Testis (tissue), 3 donors: Measurements from ENCODE around the gene GALNT9. TPM values are rescaled to one million over a fixed set of nuclear protein-coding genes. Genes with fewer than 3 reads are reported as not detected.
"Not testable (repeated sequence)": the region's sequence is repeated elsewhere in the genome, so short reads cannot be mapped to it uniquely, and the experiment has no call there.

ENCODE experiments used
- DNase-seq: peaks from one replicate; pipeline ENCODE4 v3.0.0-alpha.2; 2019
- H3K27ac ChIP-seq, 2 donors: fragments of 200-600 bp; sonication (generic); one replicate each; pipeline ENCODE4 v1.5.1; 2019
- H3K27me3 ChIP-seq: fragments of 200-600 bp; sonication (generic); one replicate; pipeline ENCODE4 v1.5.1; 2019
- H3K36me3 ChIP-seq: fragments of 200-600 bp; sonication (generic); one replicate; pipeline ENCODE4 v1.5.1; 2017; ENCODE audit warnings: low read depth; ENCODE audit errors: missing control alignments
- H3K4me1 ChIP-seq: fragments of 200-600 bp; sonication (generic); one replicate; pipeline ENCODE4 v1.5.1; 2019
- H3K4me3 ChIP-seq, 2 donors: fragments of 200-600 bp; sonication (generic); one replicate each; pipeline ENCODE4 v1.5.1; 2017 to 2019
- H3K9me3 ChIP-seq: fragments of 200-600 bp; sonication (generic); one replicate; pipeline ENCODE4 v1.5.1; 2017
- POLR2A ChIP-seq: fragments of 450-650 bp; IDR thresholded peaks from one replicate; pipeline ENCODE4 v1.6.1; 2017; ENCODE audit warnings: antibody characterized with exemption, mild to moderate bottlenecking, moderate library complexity
- WGBS, 2 donors: methylation state at CpG; one replicate each; pipeline ENCODE4 v1.1.5; 2018; 5-methylcytosine and 5-hydroxymethylcytosine counted together
- intact Hi-C: fragments of 100-400 bp; cut with DNase I; formaldehyde crosslinking; loops from one replicate; pipeline ENCODE4 v1.15.1; 2023; ENCODE audit warnings: low total_unique reads
- polyA plus RNA-seq: library from polyadenylated mRNA; stranded (reverse); fragments of 350-450 nt; fragmentation: Illumina TruSeq; extraction: RNeasy Lipid Tissue Mini Kit (QIAGEN cat#74804); gene quantifications from one replicate; pipeline ENCODE4 v1.2.3, GENCODE V29; 2014; ENCODE audit warnings: low read depth, low replicate concordance; ENCODE audit not compliant: insufficient read depth
- total RNA-seq, 2 donors: library from RNA; depleted of rRNA; stranded (reverse); fragments of >200 nt; gene quantifications; one replicate each; pipeline ENCODE4 v1.2.3, GENCODE V29; 2016
- TF ChIP-seq, protein P1 (sequence below), 3 experiments: fragments of 450-650 bp in 2 of 3; fragments of 200-600 bp in 1 of 3; sonication (generic) in 1 of 3; IDR thresholded peaks; one replicate each; pipeline ENCODE4 v1.5.1; 2016 to 2019; ENCODE audit warnings: antibody characterized with exemption in 3 of 3, mild to moderate bottlenecking in 2 of 3, moderate library complexity in 1 of 3

Gene GALNT9
- total and polyA plus RNA-seq, 3 donors from 2014 or later, result 1.1 to 1.5 (median 1.3) TPM

DNA sequence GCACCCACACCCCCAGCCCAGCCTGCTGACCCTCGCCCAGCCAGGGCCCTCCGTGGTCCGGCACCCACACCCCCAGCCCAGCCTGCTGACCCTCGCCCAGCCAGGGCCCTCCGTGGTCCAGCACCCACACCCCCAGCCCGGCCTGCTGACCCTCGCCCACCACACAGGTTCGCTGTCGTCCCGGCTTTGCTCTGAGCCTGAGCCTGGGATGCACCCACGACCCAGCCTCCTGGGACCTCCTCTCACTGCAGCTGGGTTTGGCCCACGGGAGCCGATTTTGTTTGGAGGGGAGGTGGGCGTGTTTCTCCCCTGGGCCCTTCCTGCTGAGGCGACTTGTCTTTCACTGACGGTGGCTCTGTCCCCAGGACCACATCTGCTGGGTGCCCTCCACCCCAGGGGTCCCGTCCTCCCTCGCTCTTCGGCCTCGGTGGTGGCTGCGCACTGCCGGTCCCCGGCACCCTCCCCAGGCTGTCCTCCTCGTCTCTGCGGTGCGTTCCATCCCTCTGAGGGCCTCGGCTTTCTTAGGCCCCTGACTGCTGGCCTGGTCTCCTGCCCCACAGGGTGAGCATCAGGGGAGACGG lies 83.8 kb downstream of the GALNT9 start:
- DNase-seq, result no peak
- Histone ChIP-seq H3K4me1 (no peaks in the 10 kb centered on the region), H3K27ac (no peak overlapping the region), H3K36me3 (no peaks in the 10 kb centered on the region), H3K27me3 (no peaks in the 10 kb centered on the region), H3K9me3 (no peaks in the 10 kb centered on the region), H3K4me3 (no peak overlapping the region)
- TF ChIP-seq, protein P1, sequence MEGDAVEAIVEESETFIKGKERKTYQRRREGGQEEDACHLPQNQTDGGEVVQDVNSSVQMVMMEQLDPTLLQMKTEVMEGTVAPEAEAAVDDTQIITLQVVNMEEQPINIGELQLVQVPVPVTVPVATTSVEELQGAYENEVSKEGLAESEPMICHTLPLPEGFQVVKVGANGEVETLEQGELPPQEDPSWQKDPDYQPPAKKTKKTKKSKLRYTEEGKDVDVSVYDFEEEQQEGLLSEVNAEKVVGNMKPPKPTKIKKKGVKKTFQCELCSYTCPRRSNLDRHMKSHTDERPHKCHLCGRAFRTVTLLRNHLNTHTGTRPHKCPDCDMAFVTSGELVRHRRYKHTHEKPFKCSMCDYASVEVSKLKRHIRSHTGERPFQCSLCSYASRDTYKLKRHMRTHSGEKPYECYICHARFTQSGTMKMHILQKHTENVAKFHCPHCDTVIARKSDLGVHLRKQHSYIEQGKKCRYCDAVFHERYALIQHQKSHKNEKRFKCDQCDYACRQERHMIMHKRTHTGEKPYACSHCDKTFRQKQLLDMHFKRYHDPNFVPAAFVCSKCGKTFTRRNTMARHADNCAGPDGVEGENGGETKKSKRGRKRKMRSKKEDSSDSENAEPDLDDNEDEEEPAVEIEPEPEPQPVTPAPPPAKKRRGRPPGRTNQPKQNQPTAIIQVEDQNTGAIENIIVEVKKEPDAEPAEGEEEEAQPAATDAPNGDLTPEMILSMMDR (IDR thresholded peaks at IDR 0.05), result no peak
- TF ChIP-seq POLR2A, result no peak
- 90 to 91% methylated on average over 11 to 27 of the region's 28 CpGs for WGBS, 2 donors
- intact Hi-C loops, result no loop called here

DNA sequence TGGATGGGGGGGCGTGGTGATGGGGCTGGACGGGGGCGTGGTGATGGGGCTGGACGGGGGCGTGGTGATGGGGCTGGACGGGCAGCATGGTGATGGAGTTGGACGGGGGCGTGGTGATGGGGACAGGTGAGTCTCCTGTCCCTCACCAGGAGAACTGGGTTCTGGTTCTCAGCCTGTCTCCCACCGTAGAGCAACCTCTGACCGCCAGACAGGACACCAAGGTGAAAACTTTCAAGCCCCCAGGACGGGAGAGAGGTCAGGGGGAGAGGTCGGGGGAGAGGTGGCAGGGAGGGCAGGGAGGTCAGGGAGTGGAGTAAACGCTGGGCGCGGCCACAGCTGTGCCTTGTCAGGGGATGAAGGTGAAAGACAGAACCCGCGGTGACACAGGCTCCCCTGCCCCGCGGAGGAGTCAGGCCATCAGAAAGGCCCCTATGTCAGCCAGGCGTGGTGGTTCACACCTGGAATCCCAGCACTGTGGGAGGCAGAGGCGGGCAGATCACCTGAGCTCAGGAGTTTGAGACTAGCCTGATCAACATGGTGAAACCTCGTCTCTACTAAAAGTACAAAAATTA lies 84.6 kb downstream of the GALNT9 start:
- intact Hi-C loops, result no loop called here
- Histone ChIP-seq H3K4me3 (no peak overlapping the region), H3K9me3 (no peaks in the 10 kb centered on the region), H3K27ac (no peak overlapping the region), H3K27me3 (no peaks in the 10 kb centered on the region), H3K4me1 (no peaks in the 10 kb centered on the region), H3K36me3 (no peaks in the 10 kb centered on the region)
- TF ChIP-seq, protein P1 (IDR thresholded peaks at IDR 0.05), result no peak
- TF ChIP-seq POLR2A, result no peak
- DNase-seq, result no peak
- 69 to 73% methylated on average over 22 of the region's 22 CpGs for WGBS, 2 donors

DNA sequence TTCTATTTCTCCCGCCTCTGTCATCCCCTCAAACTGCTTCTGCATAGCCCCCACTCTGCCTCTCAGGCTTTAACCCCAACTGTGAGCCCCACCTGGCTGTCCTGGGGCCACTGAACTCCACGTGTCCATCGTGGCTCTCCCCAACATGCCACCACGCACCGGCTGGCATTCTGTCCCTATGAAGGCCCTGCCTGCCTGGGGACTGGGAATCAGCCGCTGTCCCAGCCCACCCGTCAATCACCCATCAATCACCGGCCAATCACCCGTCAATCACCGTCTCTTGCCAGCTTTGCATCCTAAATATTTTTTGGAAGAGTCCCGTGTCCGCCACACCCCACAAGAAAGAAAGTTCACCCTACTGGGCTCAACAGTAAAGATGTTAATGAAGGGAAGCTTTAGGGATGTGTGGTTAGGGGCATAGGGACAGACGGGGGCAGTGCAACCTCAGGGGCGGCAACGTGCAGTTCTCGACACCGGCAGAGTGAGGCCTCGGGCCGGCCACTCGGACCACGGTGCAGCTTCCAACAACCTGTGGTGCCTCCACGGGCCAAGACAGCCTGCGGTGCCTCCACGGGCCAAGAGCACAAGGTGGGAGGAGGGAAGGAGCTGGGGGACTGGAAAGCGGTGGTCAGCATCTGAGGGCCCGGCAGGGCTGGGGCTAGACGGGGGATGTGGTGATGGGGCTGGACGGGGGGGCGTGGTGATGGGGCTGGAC lies 85.6 kb downstream of the GALNT9 start:
- Histone ChIP-seq H3K36me3 (no peaks in the 10 kb centered on the region), H3K4me1 (no peaks in the 10 kb centered on the region), H3K27me3 (no peaks in the 10 kb centered on the region), H3K9me3 (no peaks in the 10 kb centered on the region), H3K4me3 (no peak overlapping the region), H3K27ac (no peak overlapping the region)
- TF ChIP-seq POLR2A, result no peak
- TF ChIP-seq, protein P1 (IDR thresholded peaks at IDR 0.05), result no peak
- 46 to 56% methylated on average over 12 to 25 of the region's 29 CpGs for WGBS, 2 donors
- DNase-seq, result no peak
- intact Hi-C loops, result no loop called here

DNA sequence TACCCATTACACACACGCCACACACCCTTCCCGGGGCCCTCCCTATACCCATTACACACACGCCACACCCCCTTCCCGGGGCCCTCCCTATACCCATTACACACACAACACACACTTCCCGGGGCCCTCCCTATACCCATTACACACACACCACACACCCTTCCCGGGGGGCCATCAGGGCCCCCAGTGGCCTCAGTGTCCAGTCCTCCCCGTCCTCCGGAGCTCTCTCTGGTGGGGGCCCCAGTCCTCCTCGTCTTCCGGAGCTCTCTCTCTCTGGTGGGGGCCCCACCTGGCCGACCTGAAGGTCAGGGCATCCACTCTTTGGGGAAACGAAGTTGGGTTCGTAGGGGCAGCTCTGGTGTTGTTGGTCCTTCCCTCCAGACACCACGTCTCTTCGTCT lies 86.2 kb downstream of the GALNT9 start:
- DNase-seq, H3K4me1 ChIP-seq, H3K36me3 ChIP-seq, H3K27me3 ChIP-seq, H3K27ac ChIP-seq, intact Hi-C loops, H3K9me3 ChIP-seq, H3K4me3 ChIP-seq: not testable (repeated sequence)
- WGBS, 2 donors, result 53 to 60% methylated on average over 15 of the region's 15 CpGs

DNA sequence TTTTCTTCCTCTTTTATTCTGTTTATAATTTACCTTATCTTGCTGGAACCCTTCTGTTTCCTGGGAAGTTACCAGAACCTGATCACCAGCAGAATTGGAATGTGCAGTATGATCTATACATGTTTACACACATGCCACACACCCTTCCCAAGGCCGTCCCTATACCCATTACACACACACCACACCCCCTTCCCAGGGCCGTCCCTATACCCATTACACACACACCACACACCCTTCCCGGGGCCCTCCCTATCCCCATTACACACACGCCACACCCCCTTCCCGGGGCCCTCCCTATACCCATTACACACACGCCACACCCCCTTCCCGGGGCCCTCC lies 88.8 kb downstream of the GALNT9 start:
- not testable (repeated sequence) for H3K9me3 ChIP-seq, H3K27me3 ChIP-seq, DNase-seq

More for the DNA sequence above, 88.8 kb downstream of the GALNT9 start:
- WGBS, 2 donors, result 48 to 87% methylated on average over 6 to 7 of the region's 7 CpGs
- intact Hi-C loops, H3K4me3 ChIP-seq, H3K4me1 ChIP-seq, H3K36me3 ChIP-seq, H3K27ac ChIP-seq: not testable (repeated sequence)
